GM21526 (cell line): ENCODE measurements around the gene PTPN21.

Source experiments
- ATAC-seq: cut with Tn5 transposase; IDR thresholded peaks from one replicate; pipeline ENCODE4 v1.9.1; 2021; ENCODE audit warnings: moderate library complexity; ENCODE audit not compliant: unreplicated experiment, low FRiP score

PTPN21 gene

DNA sequence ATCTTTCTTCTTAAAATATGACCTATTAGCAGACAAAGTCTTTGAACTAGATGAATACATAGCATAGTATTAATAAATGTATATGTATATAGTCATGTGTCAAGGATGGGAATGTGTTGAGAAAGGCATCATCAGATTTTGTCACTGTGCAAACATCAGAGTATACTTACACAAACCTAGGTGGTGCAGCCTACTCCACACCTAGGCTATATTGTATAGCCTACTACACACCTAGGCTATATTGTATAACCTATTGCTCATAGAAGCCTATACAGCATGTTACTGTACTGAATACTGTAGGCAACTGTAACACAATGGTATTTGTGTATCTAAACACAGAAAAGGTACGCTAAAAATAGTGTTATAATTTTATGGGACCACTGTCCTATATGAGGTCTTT, 47.6 kb downstream of the PTPN21 start:
- no peak for ATAC-seq

DNA sequence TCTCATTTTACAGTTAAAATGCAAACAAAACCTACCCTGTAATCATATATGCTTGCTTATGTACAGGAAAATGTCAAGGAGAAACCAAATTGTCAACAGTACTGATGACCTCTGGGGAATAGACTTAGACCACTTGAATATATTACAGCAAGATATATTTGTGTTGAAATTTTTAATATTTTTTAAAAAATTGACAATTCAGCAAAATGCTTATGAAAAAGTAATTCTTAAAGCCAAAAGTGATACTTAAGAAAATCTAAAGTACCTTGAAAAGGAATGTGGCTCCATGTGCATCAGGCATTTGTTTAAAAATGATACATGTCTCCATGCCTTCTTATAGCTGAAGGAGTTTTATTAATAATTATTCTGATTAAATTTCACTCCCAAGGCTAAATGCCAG, 49.2 kb downstream of the PTPN21 start:
- ATAC-seq, result no peak

DNA sequence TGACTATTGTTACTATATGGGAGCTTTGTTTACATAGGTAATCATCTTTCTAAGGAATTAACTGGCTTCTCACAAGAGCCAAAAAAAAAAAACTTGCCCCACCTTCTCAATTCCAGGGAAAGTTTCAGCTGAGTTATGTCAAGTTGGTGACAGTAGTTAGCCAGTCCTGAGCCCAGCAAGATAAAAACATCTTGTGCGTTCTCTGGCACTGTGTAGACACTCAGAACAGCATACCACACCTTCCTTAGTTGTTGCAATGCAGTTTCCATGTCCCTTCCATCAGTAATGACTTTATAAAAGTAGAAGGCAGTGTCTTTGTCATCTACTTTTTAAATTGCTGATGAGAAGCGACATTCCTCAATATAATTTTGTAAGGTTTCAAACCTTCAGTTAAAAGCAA, 50.2 kb downstream of the PTPN21 start:
- no peak for ATAC-seq

DNA sequence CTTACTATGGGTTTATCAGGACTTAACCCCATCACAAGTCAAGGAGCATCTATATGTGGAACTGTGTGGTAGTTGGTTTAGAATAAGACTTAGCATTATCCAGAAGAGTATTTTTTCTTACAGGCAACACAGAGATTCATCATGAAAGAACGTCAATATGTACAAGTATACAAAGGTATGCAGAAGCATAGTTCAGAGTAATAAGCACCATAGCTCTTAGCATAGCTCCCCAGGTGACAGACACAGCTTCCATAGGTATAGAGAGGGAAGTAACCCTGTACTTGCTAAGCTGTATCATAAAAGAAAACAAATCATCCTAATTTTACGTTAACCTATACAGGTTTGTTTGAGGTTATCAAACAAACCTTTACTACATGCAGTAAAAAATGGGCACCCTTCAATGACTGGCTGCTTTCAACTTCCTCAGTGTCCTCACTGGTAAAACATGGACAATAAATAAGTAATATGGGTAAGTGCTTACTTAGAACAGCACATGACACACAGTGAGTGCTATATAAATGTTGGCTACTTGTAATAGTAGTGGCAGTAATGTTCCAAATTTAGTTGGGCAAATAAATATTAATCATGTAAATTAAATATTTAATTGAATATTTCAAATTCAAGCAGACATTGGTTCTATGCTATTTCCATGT, 50.9 kb downstream of the PTPN21 start:
- no peak for ATAC-seq

DNA sequence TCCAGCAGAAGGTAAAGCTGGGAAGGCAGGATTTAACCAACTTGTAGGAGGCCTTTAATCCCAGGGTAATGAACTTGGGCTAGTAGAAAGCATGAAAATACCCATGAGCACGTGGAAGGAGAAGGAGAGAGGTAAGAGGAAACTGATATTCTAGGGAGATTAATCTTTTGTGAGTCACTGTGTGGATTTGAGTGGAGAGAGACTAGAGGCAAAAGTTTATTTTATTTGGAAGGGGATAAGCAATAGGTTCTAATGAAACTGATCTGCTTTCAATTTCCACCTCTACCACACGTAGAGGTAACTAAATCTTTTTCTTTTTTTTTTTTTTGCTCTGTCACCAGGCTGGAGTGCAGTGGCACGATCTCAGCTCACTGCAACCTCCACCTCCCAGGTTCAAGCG, 52.1 kb downstream of the PTPN21 start:
- no peak for ATAC-seq

DNA sequence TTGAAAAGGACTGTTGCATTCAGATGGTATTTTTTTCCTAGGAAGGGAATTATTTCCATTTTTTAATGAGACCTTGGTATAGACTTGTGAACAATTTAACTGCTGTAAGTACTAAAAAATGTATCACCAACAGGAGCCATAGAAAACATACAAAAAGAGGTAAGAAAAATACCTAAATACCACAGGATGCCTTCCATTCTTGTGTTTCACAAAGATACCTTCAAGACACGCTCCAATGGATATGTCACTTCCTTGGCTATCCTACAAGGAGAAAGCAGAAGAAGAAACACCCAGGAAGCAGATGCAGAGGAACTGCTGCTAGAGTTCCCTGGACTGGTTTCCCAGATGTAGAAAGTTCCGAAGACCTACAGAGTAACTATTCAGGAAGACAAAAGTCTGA, 54.2 kb downstream of the PTPN21 start:
- no peak for ATAC-seq

DNA sequence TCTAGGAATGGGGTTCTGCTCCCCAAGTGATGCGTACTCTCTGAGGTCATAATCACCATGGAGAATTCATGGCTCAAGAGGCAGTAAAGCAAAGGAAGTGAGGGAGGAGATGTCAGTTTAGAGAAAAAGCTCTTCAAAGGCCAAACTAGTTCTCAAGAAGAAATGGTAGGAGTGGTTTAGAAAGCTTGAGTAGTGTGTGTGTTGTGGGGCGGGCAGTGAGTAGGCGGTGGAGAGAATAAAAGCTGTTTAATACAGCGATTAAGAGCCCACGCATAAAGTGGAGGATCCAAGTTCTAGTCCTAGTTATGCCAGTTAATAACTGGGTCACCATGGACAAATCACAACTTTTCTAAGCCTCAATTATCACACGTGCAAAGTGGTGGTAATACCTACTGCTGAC, 55.6 kb downstream of the PTPN21 start:
- no peak for ATAC-seq

DNA sequence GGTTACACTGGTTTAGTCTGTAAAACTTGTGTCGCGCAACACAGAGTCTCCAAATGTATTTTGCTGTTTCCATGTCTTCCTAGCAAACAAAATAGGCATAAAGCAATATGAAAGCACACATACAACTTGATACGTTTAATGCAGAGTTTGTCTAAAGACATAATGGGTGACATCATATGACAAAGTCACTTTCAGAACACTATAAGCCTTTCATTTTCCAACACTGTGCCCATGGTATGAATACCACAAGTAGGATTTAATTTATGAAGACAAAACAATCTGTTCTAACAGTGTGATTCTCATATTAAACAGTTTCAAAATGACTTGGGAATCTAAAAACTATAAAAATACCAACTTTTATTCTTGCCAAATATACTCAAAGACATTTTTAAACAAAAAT, 58.4 kb downstream of the PTPN21 start:
- no peak for ATAC-seq

DNA sequence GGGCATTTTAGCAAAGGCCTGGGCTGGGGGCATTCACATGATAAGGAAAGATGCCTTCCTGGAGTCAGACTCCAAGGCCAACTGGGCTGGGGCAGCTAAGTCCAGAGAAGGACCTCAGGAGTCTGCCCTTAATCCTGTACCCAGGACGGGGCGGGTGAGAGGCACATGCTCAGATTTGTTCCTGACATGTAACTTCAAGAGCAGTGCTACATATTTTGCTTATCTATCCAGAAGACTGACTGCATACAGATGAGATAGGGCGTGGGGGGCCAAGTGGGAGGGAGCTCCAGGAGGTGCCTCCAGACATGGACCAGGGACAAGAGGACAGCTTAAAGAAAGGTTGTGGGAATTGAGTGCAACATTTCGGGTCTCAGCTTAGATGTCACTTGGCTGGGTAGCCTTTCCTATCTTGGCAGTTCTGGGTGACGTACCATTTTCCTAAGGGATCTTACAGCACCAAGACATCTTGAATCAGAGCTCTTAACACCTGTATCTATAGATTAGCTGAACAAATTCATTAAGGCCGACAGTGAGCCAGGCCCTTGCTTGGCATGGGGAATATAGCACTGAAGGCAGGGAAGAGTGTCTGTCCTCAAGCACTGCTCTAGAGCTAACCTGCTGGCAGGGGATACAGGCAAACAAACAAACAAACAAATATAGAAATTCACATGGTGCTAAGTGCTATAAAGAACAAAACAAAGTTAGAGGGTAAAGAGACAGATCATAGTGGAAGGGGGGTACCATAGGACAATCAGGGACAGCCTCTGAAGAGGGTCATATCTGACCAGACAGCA, 61.2 kb downstream of the PTPN21 start:
- ATAC-seq, result no peak

DNA sequence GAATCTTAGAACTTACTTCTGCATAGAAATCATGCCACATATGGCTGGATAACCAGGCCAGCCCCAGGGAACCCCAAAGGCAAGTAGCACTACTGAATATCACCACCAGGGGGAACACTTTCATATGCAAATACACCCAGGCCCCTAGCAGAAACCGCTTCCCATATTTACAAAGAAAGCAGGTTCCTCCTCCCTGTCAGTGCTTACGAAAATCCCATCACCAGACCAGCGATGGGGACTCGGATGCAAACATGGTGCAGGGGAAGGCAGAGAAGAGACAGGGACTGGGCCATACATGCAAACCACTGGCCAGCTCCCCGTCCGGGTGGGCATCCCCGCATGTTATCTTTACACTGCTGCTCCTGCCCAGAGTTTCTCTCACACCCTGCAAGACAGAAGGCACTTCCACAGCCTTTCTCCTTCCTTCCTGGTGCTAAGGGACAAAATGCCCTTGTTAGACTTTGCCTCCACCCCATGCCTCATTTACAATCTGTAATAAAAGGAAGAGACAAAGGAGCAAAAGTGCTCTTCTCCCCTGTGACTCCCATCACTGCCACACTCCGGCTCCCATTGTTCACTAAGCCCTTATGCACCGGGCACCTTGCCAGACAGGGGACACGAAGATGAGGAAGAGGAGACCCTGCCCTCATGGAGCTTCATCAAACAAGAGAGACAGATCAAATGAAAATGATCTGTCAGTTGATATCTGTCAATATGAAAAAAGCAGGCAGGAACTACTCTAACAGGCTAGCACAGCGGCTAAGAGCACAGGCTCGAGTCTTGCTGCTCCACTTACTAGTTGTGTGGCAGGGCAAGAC, 62.3 kb downstream of the PTPN21 start:
- peak; percentile 92 for ATAC-seq

DNA sequence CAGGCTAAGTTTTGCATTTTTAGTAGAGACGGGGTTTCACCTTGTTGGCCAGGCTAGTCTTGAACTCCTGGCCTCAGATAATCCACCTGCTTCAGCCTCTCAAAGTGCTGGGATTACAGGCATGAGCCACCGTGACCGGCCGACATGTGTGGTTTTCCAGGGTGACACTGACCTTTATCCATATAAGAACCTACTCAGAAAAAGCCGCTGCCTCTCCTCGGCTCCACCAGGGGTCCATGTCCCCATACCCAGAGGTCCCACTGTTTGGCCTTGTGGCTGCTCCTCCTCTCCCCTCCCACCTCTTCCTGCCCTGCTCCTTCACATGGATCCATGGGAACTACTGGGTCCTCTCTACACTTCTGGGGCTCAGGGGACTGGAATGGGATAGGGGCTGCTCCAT, 64.6 kb downstream of the PTPN21 start:
- ATAC-seq, result no peak

DNA sequence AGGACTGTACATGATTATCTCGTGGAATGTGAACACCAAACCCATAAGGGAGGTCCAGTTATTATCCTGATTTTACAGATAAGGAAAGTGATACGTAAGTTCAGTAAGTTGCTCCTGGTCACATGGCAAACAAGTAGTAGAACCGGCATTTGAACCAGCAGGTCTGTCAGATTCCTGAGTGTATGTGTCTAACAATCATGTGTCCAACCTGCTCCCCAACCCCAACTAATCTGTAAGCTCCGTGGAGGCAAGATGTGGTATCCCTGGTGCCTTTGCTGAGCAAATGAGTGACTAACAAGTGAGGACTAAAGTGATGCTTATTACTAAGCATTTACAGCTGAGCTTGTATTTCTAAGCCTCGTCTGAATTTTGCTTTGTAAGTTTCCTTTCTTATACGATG, 65.9 kb downstream of the PTPN21 start:
- no peak for ATAC-seq

DNA sequence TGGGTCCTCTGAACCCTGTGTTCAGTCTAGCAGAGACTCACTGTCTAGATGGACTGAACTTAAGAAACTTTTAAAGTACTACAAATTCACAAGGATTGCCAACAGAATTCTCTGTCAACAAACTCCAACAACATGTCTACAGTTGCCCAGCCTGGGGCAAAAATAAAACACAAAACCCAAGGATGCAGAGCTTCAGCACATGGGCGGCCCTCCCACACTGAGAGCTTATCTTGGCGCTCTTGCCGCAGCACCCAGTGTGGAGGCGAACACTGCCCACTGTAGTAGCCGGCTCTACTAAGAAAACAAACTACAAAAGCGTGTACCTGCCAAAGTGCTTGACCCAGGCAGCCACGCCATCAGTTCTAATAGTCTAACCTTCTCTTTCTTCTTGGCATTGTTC, 66.7 kb downstream of the PTPN21 start:
- ATAC-seq, result no peak

DNA sequence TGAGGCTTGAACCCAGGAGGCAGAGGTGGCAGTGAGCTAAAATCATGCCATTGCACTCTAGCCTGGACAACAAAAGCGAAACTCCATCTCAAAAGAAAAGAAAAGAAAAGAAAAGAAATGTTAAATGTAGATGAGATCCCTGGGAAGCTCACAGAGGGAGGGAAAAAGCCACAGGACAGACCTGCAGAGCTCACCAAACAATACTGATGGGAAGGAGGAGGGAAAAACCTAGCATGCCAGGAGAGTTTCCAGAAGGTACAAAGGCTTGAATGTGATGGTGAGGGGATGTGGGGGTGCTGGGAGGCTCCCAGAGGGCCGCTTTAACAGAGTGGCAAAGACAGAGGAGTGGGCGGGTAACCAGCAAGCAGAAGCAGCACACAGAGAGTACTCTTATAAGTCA, 72.3 kb downstream of the PTPN21 start:
- no peak for ATAC-seq

DNA sequence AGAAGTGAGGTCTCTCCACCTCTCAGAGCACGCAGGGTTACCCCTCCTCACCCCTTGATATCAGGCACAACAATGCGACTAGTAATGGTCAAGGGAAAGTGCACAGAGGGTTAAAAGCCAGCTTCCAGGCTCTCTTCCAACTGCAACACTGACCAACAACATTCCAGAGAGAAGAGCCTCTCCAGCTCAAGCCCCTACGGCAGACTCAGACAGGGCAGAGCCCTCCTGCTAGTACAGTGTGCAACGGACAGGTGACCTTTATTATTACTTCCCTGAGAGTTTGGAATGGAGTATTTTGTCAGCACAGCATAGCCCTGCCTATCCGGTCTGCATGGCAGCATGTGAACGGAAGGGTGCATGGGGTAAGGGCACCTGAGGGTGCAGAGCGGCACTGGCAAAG, 73.0 kb downstream of the PTPN21 start:
- no peak for ATAC-seq

DNA sequence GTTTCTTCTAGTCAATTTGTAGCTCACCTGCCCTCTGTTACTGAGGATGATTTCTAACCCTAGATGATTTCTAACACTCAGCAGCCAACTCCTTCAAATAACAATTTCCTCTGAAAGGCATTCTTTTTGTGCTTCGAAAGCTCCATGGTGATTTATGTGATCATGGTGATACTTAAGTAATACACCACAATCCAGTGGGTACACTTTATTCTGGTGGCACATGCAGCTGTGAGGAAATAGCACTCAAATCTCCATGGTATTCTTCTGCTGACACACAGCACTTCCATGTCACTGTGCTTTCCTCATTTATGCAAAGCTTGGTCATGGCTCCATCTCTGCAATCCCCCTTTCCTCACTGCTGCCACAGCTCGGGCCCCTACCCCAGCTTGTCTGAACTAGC, 73.7 kb downstream of the PTPN21 start:
- ATAC-seq, result no peak

DNA sequence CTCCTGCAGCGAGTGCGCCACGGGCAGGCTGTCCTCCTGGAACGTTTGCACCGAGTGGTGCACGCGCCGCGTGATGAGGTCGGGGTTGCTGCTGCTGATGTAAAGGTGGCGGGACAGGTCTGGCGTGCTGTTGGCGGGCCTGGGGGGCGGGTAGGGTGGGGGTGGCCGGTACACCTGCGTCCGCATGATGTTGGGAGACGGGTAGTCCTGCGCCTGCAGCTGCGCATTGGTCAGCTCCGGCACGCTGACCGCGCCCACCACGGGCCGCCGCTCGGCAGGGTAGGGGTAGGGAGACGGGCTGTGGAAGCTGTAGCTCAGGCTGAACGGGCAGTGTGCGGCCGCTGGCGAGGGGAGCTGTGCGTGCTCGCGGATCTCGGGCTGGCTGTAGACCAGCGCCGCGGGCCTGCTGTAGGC, 75.2 kb downstream of the PTPN21 start:
- no peak for ATAC-seq

DNA sequence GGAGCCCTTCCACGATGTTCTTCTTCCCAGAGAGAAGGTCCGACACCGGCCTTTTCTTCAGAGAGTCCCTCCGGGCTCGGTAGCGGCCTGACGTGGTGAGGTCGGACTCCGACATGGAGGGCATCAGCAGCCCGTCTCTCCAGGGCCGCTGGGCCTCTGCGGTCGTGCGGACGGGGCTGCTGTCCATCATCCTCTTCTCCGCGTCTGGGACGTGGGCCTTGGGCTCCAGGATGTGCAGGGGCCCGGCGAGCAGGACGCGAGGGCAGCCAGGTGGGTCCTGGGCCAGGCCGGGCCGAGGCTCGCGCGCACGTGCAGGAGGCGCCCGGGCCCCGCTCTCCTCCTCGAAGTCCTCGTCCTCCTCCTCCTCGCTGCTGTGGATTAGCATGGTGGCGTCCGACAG, 75.9 kb downstream of the PTPN21 start:
- no peak for ATAC-seq

DNA sequence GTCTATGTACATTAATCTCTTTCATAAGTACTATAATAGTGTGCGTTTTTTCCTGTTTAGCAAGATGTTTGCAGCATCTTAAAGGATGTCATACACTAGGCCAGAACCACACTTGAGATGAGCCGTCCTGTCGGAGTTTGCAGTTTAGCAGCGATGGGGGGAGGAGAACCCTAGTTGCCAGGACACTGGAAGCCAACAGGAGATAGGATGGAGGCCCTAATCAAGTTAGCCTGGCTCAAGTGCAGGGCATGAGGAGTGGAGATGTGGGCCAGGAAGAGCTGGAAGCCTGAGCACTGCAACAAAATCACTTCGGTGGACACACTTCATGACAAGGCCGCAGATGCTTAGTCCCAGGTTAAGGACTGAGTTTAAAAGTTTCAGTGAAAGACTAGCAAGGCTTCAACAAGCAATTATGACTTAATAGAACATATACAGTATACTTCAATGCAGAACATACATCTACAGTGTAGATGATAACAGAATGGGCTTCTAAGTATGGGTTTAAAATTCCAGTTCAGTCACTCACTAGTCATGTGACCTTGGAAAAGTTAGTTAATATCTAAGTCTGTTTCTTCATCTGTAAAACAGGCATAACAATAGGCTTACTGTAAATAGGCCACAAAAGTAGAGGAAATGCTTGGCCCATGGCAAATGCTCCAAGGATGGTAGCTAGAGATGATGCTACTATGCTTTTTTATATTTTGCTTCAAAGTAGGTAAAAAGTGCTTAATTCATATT, 77.1 kb downstream of the PTPN21 start:
- ATAC-seq, result no peak

DNA sequence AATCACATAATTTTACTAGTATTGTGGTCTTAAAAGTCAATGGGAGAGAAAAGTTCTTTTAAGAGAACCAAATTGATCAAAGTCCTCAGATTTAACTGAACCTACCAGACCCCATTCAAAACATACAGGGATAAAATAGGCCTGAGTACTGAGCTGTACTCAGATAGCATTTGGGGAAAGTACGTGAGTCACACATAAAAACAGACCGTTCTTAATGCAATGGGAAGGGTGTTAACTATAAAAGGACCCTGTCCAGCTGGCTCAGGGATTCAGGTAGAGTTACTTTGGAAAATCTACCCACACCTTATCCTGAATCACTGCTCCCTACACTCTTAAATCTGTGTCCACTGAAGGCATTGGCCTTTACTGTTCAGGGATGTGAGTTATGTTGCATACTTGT, 78.0 kb downstream of the PTPN21 start:
- ATAC-seq, result no peak

DNA sequence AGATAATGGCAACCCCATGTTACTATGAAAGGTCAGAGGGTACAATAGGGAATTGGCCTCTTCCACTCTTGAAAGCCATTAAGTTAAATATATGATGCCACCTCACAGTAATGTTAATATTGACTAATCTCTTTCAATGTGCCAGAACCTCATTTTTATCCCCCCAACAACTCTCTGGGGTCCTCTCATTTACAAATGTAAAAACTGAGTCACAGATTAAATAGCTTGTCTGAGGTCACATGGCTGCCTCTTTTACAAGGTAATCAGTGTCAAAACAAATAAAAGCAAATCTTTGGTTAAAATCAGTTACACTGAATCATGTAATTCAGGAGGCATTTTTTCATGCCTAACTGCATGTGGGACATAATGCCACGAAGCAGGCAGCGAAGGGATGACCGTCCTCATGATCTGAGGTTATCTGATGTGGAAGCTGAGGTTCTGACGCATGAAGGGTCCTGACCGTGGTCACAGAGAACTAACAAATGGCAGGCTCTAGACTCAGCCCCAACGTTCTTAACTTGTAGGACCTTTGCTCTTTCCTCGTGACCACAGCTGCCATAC, 78.5 kb downstream of the PTPN21 start:
- no peak for ATAC-seq
